ENCODE measurements around the gene KCNAB1.

DNA sequence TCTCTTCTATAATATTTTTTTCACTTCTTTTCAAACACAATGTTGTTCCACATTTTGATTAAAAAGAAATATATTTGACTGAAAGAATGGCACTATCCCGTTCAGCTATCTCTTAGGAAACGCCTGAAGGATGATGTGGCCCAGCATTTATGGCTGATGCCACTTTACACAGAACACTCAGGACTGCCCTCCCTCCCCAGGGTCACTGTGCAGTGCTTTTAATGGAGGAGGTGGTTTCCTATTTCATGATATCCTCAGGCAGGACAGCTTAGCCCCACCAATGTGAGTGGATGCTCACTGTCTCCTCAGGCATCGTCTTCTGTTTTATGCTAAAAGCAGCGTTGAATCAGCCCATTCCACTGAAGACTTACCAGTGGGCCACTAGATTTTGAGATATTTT lies 135.9 kb downstream of the KCNAB1 start:
- TF ChIP-seq, protein P1, sequence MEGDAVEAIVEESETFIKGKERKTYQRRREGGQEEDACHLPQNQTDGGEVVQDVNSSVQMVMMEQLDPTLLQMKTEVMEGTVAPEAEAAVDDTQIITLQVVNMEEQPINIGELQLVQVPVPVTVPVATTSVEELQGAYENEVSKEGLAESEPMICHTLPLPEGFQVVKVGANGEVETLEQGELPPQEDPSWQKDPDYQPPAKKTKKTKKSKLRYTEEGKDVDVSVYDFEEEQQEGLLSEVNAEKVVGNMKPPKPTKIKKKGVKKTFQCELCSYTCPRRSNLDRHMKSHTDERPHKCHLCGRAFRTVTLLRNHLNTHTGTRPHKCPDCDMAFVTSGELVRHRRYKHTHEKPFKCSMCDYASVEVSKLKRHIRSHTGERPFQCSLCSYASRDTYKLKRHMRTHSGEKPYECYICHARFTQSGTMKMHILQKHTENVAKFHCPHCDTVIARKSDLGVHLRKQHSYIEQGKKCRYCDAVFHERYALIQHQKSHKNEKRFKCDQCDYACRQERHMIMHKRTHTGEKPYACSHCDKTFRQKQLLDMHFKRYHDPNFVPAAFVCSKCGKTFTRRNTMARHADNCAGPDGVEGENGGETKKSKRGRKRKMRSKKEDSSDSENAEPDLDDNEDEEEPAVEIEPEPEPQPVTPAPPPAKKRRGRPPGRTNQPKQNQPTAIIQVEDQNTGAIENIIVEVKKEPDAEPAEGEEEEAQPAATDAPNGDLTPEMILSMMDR (IDR thresholded peaks at IDR 0.05; ENCODE audit: low read length): no peak
- TF ChIP-seq EZH2 (optimal IDR thresholded peaks at IDR 0.05; ENCODE audit: low read depth, low read length): no peak
